AG04449 (cell line): ENCODE data around the gene PCDH15.
"Not testable (repeated sequence)": the region's sequence is repeated elsewhere in the genome, so short reads cannot be mapped to it uniquely, and the experiment has no call there.

Source experiments
- CTCF ChIA-PET: fragments of 350-600 bp; formaldehyde crosslinking; extraction: SDS; loops from one replicate; lab custom pipeline; 2021; ENCODE audit warnings: antibody characterized with exemption; lab: Yijun Ruan, JAX
- POLR2A ChIA-PET: fragments of 400-600, 350-600 bp; formaldehyde crosslinking; extraction: SDS; loops from one replicate; lab custom pipeline; 2020; ENCODE audit warnings: antibody characterized with exemption, inconsistent platforms; lab: Yijun Ruan, JAX
- DNase-seq: peaks from one replicate; pipeline ENCODE4 v3.0.0-alpha.2; 2010; ENCODE audit warnings: low read depth, low spot score
- H3K4me3 ChIP-seq: 2 replicates; pipeline ENCODE4 v1.5.1; 2011; ENCODE audit warnings: low read depth, mild to moderate bottlenecking, control low read depth, low read length
- TF ChIP-seq, protein P1 (sequence below): IDR thresholded peaks from one replicate; pipeline ENCODE4 v1.5.1; 2011; ENCODE audit warnings: mild to moderate bottlenecking, moderate library complexity, low read length, control low read depth, inconsistent platforms; ENCODE audit not compliant: insufficient read depth; ENCODE audit errors: missing control alignments

The PCDH15 gene

DNA sequence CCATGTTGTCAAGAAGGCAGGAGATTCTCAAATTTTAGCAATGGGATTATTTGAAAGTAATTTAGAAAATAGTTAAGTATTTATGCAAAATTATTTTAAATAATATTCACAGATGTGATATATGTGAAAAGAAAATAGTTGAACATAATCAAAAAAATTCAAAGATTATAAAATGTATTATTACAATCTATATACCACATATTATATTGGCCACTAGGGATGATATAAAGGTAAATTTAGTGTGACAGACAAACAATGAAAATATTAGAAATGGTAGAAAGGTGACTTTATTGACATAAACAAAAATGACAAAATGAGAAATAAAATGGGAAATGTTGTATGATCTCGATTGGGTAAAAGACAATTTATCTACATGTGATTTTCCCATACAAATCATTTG, 385.5 kb downstream of the PCDH15 start:
- ChIA-PET POLR2A (no interaction called here), CTCF (no interaction called here)
- H3K4me3 ChIP-seq, result no peak overlapping the region
- no peak for DNase-seq
- TF ChIP-seq, protein P1, sequence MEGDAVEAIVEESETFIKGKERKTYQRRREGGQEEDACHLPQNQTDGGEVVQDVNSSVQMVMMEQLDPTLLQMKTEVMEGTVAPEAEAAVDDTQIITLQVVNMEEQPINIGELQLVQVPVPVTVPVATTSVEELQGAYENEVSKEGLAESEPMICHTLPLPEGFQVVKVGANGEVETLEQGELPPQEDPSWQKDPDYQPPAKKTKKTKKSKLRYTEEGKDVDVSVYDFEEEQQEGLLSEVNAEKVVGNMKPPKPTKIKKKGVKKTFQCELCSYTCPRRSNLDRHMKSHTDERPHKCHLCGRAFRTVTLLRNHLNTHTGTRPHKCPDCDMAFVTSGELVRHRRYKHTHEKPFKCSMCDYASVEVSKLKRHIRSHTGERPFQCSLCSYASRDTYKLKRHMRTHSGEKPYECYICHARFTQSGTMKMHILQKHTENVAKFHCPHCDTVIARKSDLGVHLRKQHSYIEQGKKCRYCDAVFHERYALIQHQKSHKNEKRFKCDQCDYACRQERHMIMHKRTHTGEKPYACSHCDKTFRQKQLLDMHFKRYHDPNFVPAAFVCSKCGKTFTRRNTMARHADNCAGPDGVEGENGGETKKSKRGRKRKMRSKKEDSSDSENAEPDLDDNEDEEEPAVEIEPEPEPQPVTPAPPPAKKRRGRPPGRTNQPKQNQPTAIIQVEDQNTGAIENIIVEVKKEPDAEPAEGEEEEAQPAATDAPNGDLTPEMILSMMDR, result no peak

DNA sequence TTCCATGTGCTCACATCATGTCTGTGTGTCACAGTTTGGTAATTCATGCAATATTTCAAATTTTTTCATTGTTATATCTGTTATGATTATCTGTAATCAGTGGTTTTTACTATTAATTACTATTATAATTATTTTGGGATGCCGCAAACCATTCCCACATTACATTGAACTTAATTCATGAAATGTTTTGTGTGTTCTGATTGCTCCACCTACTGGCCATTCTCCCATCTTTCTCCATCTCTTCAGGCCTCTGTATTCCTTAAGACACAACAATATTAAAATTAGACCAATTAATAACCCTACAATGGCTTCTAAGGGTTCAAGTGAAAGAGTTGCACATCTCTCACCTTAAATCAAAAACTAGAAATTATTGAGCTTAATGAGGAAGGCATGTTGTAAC, 398.5 kb downstream of the PCDH15 start:
- no peak for DNase-seq
- H3K4me3 ChIP-seq, result no peak overlapping the region
- ChIA-PET POLR2A (no interaction called here), CTCF (no interaction called here)
- TF ChIP-seq, protein P1, result no peak

DNA sequence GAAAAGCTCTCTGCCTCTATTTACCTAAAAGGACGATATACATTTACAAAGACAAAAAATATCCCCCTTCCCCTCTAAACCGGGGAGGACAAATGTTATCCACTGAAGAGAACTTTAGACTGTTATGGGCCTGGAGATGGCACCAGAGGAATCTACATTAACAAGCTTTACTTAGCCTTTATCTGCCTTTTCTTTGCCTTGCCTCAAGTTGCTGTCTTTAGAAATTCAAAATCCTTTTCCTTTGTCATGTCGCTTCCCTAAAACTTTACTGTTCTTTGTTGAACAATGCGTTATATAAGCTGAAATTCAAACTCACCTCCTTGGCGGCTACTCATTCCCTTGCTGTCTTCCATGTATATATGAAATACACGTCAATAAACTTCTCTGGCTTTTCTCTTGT, 405.0 kb downstream of the PCDH15 start:
- ChIA-PET CTCF (no interaction called here), POLR2A (no interaction called here)
- TF ChIP-seq, protein P1, result no peak
- no peak overlapping the region for H3K4me3 ChIP-seq
- no peak for DNase-seq

DNA sequence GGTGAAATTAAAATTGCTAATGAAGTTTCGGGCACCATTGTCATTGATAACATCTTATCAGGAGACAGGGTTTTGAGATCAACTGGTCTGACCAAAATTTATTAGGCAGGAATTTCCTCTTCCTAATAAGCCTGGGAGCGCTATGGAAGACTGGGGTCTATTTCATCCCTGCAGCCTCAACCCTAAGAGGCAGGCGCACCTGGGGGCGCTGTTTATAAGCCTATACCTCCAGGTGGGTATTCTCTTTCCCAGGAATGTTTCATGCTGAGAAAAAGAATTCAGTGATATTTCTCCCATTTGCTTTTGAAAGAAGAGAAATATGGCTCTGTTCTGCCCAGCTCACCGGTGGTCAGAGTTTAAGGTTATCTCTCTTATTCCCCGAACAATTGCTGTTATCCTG, 406.4 kb downstream of the PCDH15 start:
- DNase-seq, CTCF ChIA-PET, H3K4me3 ChIP-seq, POLR2A ChIA-PET: not testable (repeated sequence)

DNA sequence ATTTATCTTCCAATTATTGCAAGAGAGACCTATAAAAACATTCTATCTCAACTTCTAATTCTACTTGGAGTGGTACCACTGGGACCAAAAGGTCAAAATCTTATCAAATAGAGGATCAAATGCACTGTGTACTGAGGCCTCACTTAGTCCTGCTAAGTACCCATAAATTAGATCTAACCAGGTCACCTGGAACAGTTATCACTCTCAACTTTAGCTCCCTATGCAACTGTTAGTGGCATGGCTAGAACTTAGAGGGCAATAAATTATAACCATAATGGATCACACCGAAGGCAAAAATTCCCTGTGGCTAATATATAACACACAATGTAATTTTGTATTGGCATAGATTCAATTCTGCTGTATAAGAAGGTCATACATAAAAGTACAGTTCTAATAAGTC, 428.9 kb downstream of the PCDH15 start:
- H3K4me3 ChIP-seq, result no peak overlapping the region
- TF ChIP-seq, protein P1, result no peak
- ChIA-PET POLR2A (no interaction called here), CTCF (no interaction called here)
- no peak for DNase-seq

DNA sequence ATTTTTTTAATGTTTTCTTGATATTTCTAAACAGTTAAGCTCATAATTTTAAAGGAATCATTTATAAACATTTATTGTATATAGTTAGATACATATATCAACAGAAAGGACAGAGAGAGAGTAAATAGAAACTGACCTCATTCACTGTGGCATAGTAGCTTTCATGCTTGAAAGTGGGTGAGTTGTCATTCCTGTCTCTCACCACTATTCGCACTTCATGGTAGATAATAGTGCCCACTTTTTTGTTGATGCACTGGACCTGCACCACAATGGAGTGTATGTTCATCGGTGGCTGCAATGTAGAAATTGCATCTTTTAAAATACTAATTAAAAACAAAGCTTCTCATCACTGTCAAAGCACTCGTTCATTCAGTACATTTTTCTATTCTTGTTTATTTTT, 432.0 kb downstream of the PCDH15 start:
- ChIA-PET CTCF (no interaction called here), POLR2A (no interaction called here)
- DNase-seq, result no peak
- no peak overlapping the region for H3K4me3 ChIP-seq
- TF ChIP-seq, protein P1, result no peak

DNA sequence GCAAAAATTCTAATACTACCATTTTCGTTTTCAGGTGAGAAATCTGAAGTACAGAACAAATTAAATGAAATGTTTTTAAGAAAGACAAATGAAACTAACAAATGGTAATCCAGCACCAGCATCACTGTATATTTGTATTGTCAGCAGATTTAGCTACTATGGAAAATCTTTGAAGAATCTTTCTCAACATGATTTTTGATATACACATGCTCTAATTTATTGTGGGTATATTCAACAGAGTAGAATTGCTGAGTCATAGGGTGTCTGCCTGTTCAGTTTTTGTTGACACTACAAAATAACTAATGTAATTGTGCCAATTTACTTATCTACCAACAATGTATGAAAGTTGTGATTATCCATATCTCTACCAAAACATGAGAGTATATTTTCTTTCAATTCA, 437.6 kb downstream of the PCDH15 start:
- DNase-seq, result no peak
- CTCF ChIA-PET, result no interaction called here
- TF ChIP-seq, protein P1, result no peak
- POLR2A ChIA-PET, result no interaction called here
- no peak overlapping the region for H3K4me3 ChIP-seq
